Mesothelial cell of epicardium (in vitro differentiated cells): ENCODE results near the gene NANOS1. TPM values are rescaled to one million over a fixed set of nuclear protein-coding genes. Genes with fewer than 3 reads are reported as not detected.

ENCODE experiments used
- DNase-seq, 2 experiments: peaks; one replicate each; pipeline ENCODE4 v3.0.0; 2021; ENCODE audit warnings: low spot score in 2 of 2; ENCODE audit not compliant: unreplicated experiment in 2 of 2
- H3K27ac Mint-ChIP-seq: 2 replicates; pipeline ENCODE4 v1.8.0; 2021; ENCODE audit warnings: mixed read lengths
- H3K27me3 Mint-ChIP-seq: 2 replicates; pipeline ENCODE4 v1.8.0; 2021; ENCODE audit warnings: low read depth, mixed read lengths
- H3K36me3 Mint-ChIP-seq: 2 replicates; pipeline ENCODE4 v1.8.0; 2021; ENCODE audit warnings: mixed read lengths
- H3K4me1 Mint-ChIP-seq: 2 replicates; pipeline ENCODE4 v1.8.0; 2021; ENCODE audit warnings: mixed read lengths
- H3K4me3 Mint-ChIP-seq: 2 replicates; pipeline ENCODE4 v1.8.0; 2021; ENCODE audit warnings: mild to moderate bottlenecking, moderate library complexity, mixed read lengths
- H3K9me3 Mint-ChIP-seq: 2 replicates; pipeline ENCODE4 v1.8.0; 2021; ENCODE audit warnings: mixed read lengths
- CTCF ChIP-seq: fragments of 200-600 bp; sonication (generic); IDR thresholded peaks from one replicate; pipeline ENCODE4 v1.5.0; 2021; ENCODE audit warnings: antibody characterized with exemption; ENCODE audit not compliant: unreplicated experiment
- total RNA-seq: library from RNA; stranded (reverse); gene quantifications from 3 replicates; pipeline ENCODE4 v1.2.1, GENCODE V29; 2021

Gene NANOS1
- total RNA-seq, 1 donor from 2014 or later = 4.1 TPM

DNA sequence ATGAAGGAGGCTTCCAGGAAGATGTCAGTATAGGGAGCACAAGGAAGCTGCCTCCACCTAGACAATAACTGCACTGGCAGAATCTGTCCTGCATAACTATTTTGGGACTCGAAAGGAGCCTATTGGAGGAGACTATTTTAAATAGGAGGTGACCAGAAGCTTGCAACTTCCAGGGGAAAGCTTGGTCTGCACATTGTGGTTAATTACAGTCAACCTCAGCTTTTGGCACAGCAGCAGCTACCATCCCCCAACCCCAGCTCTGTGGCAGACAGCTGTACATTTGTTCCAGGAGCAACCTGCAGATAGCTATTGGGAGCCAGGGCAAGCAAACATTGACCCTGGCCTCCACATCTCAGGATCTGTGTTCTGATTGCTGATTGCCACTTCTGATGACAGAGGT is 46.3 kb upstream of the NANOS1 start:
- TF ChIP-seq CTCF = no peak
- DNase-seq = no peak
- H3K27me3 Mint-ChIP-seq = no peaks in the 10 kb centered on the region
- no peak overlapping the region for H3K27ac Mint-ChIP-seq
- H3K9me3 Mint-ChIP-seq = peaks cover 24% of the 10 kb centered on the region
- H3K36me3 Mint-ChIP-seq = peaks cover 8% of the 10 kb centered on the region
- H3K4me1 Mint-ChIP-seq = no peaks in the 10 kb centered on the region
- no peak overlapping the region for H3K4me3 Mint-ChIP-seq

DNA sequence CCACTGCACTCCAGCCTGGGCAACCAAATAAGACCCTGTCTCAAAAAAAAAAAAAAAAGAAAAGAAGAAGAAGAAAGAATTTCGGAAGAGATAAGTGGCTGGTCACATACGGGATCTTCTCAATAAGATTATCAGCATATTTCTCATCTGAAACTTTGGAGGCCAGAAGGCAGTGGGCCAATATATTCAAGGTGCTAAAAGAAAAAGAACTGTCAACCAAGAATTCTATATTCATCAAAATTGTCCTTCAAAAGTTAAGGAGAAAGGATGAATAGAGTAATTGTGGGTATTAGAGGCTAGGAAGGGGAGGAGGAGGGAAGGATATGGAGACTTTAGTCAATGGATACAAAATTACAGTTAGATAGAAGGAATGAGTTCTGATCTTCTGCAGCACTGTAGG is 43.9 kb upstream of the NANOS1 start:
- Mint-ChIP-seq H3K4me3 (no peak overlapping the region), H3K36me3 (peaks cover 8% of the 10 kb centered on the region), H3K9me3 (peaks cover 33% of the 10 kb centered on the region), H3K27me3 (peaks cover 3% of the 10 kb centered on the region), H3K27ac (no peak overlapping the region), H3K4me1 (no peaks in the 10 kb centered on the region)
- no peak for DNase-seq
- no peak for TF ChIP-seq CTCF

GRCh38 chr10:118986815-118987790 is 42.4 kb upstream of the NANOS1 start:
- no peak for TF ChIP-seq CTCF

DNA sequence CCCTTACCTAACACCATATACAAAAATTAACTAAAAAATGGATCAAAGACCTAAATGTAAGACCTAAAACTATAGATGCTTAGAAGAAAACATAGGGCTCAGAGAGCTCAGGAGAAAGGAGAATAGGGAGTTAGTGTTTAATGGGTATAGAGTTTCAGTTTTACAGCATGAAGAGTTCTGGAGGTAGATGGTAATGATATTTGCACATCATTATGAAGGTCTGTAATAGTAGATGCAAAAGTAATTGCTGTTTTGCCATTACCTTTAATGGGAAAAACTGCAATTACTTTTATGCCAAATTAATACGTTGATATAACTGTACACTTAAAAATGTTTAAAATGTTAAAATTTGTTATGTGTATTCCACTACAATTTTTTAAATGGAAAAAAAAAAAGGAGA is 39.2 kb upstream of the NANOS1 start:
- no peak for TF ChIP-seq CTCF
- no peaks in the 10 kb centered on the region for H3K4me1 Mint-ChIP-seq
- peaks cover 21% of the 10 kb centered on the region for H3K9me3 Mint-ChIP-seq
- peaks cover 6% of the 10 kb centered on the region for H3K27me3 Mint-ChIP-seq
- no peak overlapping the region for H3K4me3 Mint-ChIP-seq
- no peak for DNase-seq
- H3K36me3 Mint-ChIP-seq = peaks cover 4% of the 10 kb centered on the region
- no peak overlapping the region for H3K27ac Mint-ChIP-seq

More at GRCh38 chr10:118986815-118987790, 42.4 kb upstream of the NANOS1 start:
- Mint-ChIP-seq H3K4me3 (no peak overlapping the region), H3K9me3 (peaks cover 33% of the 10 kb centered on the region), H3K27ac (no peak overlapping the region), H3K4me1 (no peaks in the 10 kb centered on the region), H3K27me3 (peaks cover 4% of the 10 kb centered on the region), H3K36me3 (peaks cover 8% of the 10 kb centered on the region)
- DNase-seq = no peak

- Mint-ChIP-seq H3K27ac (no peak overlapping the region), H3K4me3 (no peak overlapping the region), H3K36me3 (peaks cover 1% of the 10 kb centered on the region), H3K4me1 (no peaks in the 10 kb centered on the region), H3K9me3 (peaks cover 11% of the 10 kb centered on the region), H3K27me3 (peaks cover 6% of the 10 kb centered on the region)
- DNase-seq = no peak
- TF ChIP-seq CTCF = no peak
These were observed 37.0 kb upstream of the NANOS1 start for GRCh38 chr10:118992496-118992895.
